HCT116 (cell line): ENCODE data around the gene ALKBH8. TPM values are rescaled to one million over a fixed set of nuclear protein-coding genes. Genes with fewer than 3 reads are reported as not detected.

Source experiments
- ATAC-seq: fragments of 200-7000 bp; cut with Tn5 transposase; 2 replicates; pipeline ENCODE4 v1.9.1; 2020; ENCODE audit warnings: mild to moderate bottlenecking, moderate library complexity
- BruUV-seq: library from RNA; stranded (reverse); fragments of 400-500 nt; replicated peaks from 2 replicates; lab custom pipeline; 2021; lab: Mats Ljungman, UMichigan
- CTCF ChIA-PET: fragments of 300-600 bp; sonication (Branson Sonifier 250); formaldehyde crosslinking; loops from one replicate; lab custom pipeline; 2021; ENCODE audit warnings: antibody characterized with exemption; lab: Charles Lee
- POLR2A ChIA-PET: fragments of 300-600, 350-600 bp; sonication (Branson Sonifier 250); formaldehyde crosslinking; loops from one replicate; lab custom pipeline; 2021; ENCODE audit warnings: antibody characterized with exemption; lab: Charles Lee
- RAD21 ChIA-PET, 2 experiments: fragments of 300-600 bp; sonication (Branson Sonifier 250); formaldehyde crosslinking; loops; one replicate each; lab custom pipeline; 2023; ENCODE audit warnings: low total read pairs in 2 of 2; ENCODE audit not compliant: uncharacterized antibody in 2 of 2, unreplicated experiment in 2 of 2, low non-redundant PET in 1 of 2; lab: Charles Lee
- DNase-seq: peaks from one replicate; pipeline ENCODE4 v3.0.0-alpha.2; 2010; ENCODE audit warnings: low read depth, low spot score
- H2AFZ ChIP-seq: fragments of 200-600 bp; shearing (Covaris generic), sonication (generic); 2 replicates; pipeline ENCODE4 v1.6.1; 2017; ENCODE audit warnings: low read depth, mixed run types, mixed read lengths, antibody characterized with exemption, low read length; ENCODE audit not compliant: poor library complexity, severe bottlenecking
- H3K27ac ChIP-seq: 2 replicates; pipeline ENCODE4 v1.5.1; 2012; ENCODE audit warnings: low read depth, low read length
- H3K27me3 ChIP-seq: fragments of 200-600 bp; sonication (generic); 2 replicates; pipeline ENCODE4 v1.6.1; 2016; ENCODE audit warnings: mixed run types, low read length, mixed read lengths; ENCODE audit not compliant: insufficient read depth
- H3K36me3 ChIP-seq, 2 experiments: fragments of 200-500 bp in 1 of 2; fragments of 200-600 bp in 1 of 2; sonication (Bioruptor generic) in 1 of 2; sonication (generic) in 1 of 2; 2 replicates each; pipeline versions ENCODE4 v1.5.1 to v1.6.1; 2014 to 2016; ENCODE audit warnings: low read length in 2 of 2, inconsistent platforms in 1 of 2, mixed read lengths in 1 of 2, mixed run types in 1 of 2; ENCODE audit not compliant: insufficient read depth in 2 of 2, control insufficient read depth in 1 of 2
- H3K4me1 ChIP-seq, 2 experiments: fragments of 200-600 bp in 1 of 2; sonication (generic) in 1 of 2; 2 replicates each; pipeline versions ENCODE4 v1.5.1 to v1.6.1; 2012 to 2017; ENCODE audit warnings: low read length in 2 of 2, inconsistent platforms in 1 of 2, mild to moderate bottlenecking in 1 of 2, mixed read lengths in 1 of 2, mixed run types in 1 of 2, moderate library complexity in 1 of 2; ENCODE audit not compliant: insufficient read depth in 2 of 2, control insufficient read depth in 1 of 2
- H3K4me2 ChIP-seq: fragments of 200-600 bp; sonication (generic); 2 replicates; pipeline ENCODE4 v1.6.1; 2017; ENCODE audit warnings: mixed run types, low read length, mixed read lengths
- H3K4me3 ChIP-seq, 2 experiments: fragments of 200-600 bp in 1 of 2; sonication (generic) in 1 of 2; replicated peaks in 1 of 2; 2 replicates each; pipeline ENCODE4 v1.5.1; 2011 to 2016; ENCODE audit warnings: low read length in 2 of 2, control low read depth in 1 of 2, low read depth in 1 of 2, mild to moderate bottlenecking in 1 of 2, mixed read lengths in 1 of 2, mixed run types in 1 of 2
- H3K79me2 ChIP-seq: fragments of 200-600 bp; sonication (generic); 2 replicates; pipeline ENCODE4 v1.6.1; 2017; ENCODE audit warnings: mild to moderate bottlenecking, mixed run types, low read length, moderate library complexity, mixed read lengths; ENCODE audit not compliant: insufficient read depth
- H3K9ac ChIP-seq: fragments of 200-600 bp; sonication (generic); 2 replicates; pipeline ENCODE4 v1.6.1; 2016; ENCODE audit warnings: low read length, mixed read lengths
- H3K9me2 ChIP-seq: fragments of 200-600 bp; sonication (generic), shearing (Covaris generic); 2 replicates; pipeline ENCODE4 v1.6.1; 2017; ENCODE audit warnings: mixed run types, mild to moderate bottlenecking, moderate library complexity; ENCODE audit not compliant: insufficient read depth
- H3K9me3 ChIP-seq, 2 experiments: fragments of 200-500 bp in 1 of 2; fragments of 200-600 bp in 1 of 2; sonication (Bioruptor generic) in 1 of 2; sonication (generic) in 1 of 2; 2 replicates each; pipeline ENCODE4 v1.6.1; 2014 to 2017; ENCODE audit warnings: low read length in 2 of 2, mixed read lengths in 2 of 2, inconsistent platforms in 1 of 2, low read depth in 1 of 2, mild to moderate bottlenecking in 1 of 2, mixed run types in 1 of 2, moderate library complexity in 1 of 2; ENCODE audit not compliant: control insufficient read depth in 1 of 2, insufficient read depth in 1 of 2
- H4K20me1 ChIP-seq: fragments of 200-600 bp; sonication (generic), shearing (Covaris generic); 2 replicates; pipeline ENCODE4 v1.6.1; 2017; ENCODE audit warnings: mixed run types, mild to moderate bottlenecking, moderate library complexity; ENCODE audit not compliant: insufficient read depth
- CBX3 ChIP-seq: IDR thresholded peaks from 2 replicates; pipeline ENCODE4 v1.6.1; 2012; ENCODE audit warnings: low read depth
- CEBPB ChIP-seq: IDR thresholded peaks from 2 replicates; pipeline ENCODE4 v1.6.1; 2012; ENCODE audit warnings: low read depth
- EGR1 ChIP-seq: IDR thresholded peaks from 2 replicates; pipeline ENCODE4 v1.6.1; 2012; ENCODE audit warnings: low read depth
- JUND ChIP-seq: IDR thresholded peaks from 2 replicates; pipeline ENCODE4 v1.6.1; 2012
- POLR2A ChIP-seq: IDR thresholded peaks from 2 replicates; pipeline ENCODE4 v1.7.0; 2011; ENCODE audit warnings: borderline replicate concordance; ENCODE audit not compliant: insufficient read depth, insufficient read length; ENCODE audit errors: extremely low read depth
- RAD21 ChIP-seq: IDR thresholded peaks from 2 replicates; pipeline ENCODE4 v1.6.1; 2012; ENCODE audit warnings: low read depth, mild to moderate bottlenecking
- SP1 ChIP-seq: IDR thresholded peaks from 2 replicates; pipeline ENCODE4 v1.6.1; 2012; ENCODE audit warnings: low read depth
- SRF ChIP-seq: IDR thresholded peaks from 2 replicates; pipeline ENCODE4 v1.6.1; 2012; ENCODE audit warnings: low read depth
- YY1 ChIP-seq: IDR thresholded peaks from 2 replicates; pipeline ENCODE4 v1.6.1; 2011; ENCODE audit warnings: low read length, low read depth, moderate library complexity, mild to moderate bottlenecking; ENCODE audit not compliant: insufficient replicate concordance; ENCODE audit errors: extremely low read depth
- intact Hi-C: fragments of 100-400 bp; cut with micrococcal nuclease; formaldehyde crosslinking; loops from 2 replicates; pipeline ENCODE4 v1.10.0; 2022
- total RNA-seq: library from RNA; stranded (reverse); gene quantifications from one replicate; pipeline ENCODE4 v1.2.1, GENCODE V29; 2021; ENCODE audit not compliant: unreplicated experiment
- TF ChIP-seq, protein P1 (sequence below): IDR thresholded peaks from 2 replicates; pipeline ENCODE4 v1.6.1; 2012
- TF ChIP-seq, protein P2 (sequence below): IDR thresholded peaks from 2 replicates; pipeline ENCODE4 v1.6.1; 2012; ENCODE audit warnings: low read depth
- TF ChIP-seq, protein P3 (sequence below), 3 experiments: fragments of 200-600 bp in 1 of 3; sonication (generic) in 1 of 3; IDR thresholded peaks in 2 of 3; conservative IDR thresholded peaks in 1 of 3; 2 replicates each; pipeline ENCODE4 v1.5.1; 2012 to 2017; ENCODE audit warnings: low read depth in 2 of 3, low read length in 2 of 3, antibody characterized with exemption in 1 of 3, borderline replicate concordance in 1 of 3, control low read depth in 1 of 3, mild to moderate bottlenecking in 1 of 3, mixed read lengths in 1 of 3, mixed run types in 1 of 3, moderate library complexity in 1 of 3; ENCODE audit not compliant: insufficient read depth in 1 of 3

ALKBH8 gene
- total RNA-seq, 1 experiment from 2014 or later: 11.6 TPM

DNA sequence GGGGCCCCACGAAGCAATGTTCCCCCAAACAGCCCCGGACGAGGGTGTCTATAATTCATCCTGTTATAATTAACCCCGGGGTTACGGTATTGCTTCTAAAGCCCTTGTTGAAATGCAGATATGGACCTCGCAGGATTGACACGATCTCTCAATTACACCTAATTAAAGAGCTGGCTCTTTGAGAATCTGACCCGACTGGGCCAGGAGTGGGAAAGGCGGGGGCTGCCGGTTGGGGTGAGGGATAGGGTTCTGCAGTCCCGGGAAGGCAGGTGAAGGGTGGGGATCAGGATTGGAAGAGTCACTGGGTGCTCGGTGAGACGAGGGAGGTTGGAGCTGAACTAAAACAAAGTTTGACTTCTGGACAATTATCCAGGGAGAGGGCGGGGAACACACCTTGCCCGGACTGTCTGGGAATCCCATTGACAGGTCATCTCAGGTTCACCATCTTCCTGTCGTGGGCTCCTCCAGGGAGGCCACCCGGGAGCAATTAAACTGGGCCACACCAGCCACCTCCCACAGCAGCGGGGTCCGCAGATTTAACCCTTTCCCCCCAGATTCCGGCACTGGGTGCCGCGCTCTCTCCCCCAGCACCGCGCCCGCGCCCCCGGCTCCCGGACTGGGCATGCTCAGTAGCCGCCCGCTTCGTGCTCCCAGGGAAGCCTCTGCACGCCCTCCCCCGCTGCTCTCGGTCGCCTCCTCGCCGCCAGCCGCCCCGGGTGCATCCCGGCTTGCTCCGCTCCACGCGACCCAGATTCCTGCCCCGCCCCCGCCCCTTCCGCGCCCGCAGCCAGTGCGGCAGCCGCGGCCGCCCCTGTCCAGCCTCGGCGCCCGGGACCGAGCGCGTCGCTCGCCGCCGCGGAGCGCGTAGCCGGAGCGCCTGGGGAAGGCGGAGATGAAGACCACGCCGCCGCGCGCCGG lies 25.2 kb upstream of the ALKBH8 start, which contains the start of gene ELMOD1:
Gene ELMOD1 (plus strand): TSS at position 688 of the 918 bp plus-strand sequence. CDS start 27,043 bp downstream, outside the sequence.
- Histone ChIP-seq H3K9ac (peak within 1 kb of the TSS; percentile 46), H3K9me2 (no peaks in the 10 kb centered on the region), H3K4me1 (peaks cover 0 to 5% of the 10 kb centered on the region in 2 experiments; a peak in 1 of 4 replicates), H3K79me2 (no peaks in the 10 kb centered on the region), H3K36me3 (no peaks in the 10 kb centered on the region), H4K20me1 (no peaks in the 10 kb centered on the region), H3K4me2 (peak within 1 kb of the TSS; percentile 76), H3K27ac (no peak within 1 kb of the TSS), H2AFZ (peak within 1 kb of the TSS; percentile 83), H3K9me3 (no peaks in the 10 kb centered on the region), H3K4me3 (peak within 1 kb of the TSS; percentile 49 to 61), H3K27me3 (no peaks in the 10 kb centered on the region)
- ATAC-seq (peak; percentile 91), DNase-seq (no peak)
- intact Hi-C loops: no loop called here
- BruUV-seq: no TSS peak
- RAD21 ChIA-PET: no interaction called here
- CTCF ChIA-PET: interaction anchor here (1.0 kb wide), 1 partner anchor 12 kb away, joined by 3 read pairs; no protein-coding TSS in a partner anchor
- POLR2A ChIA-PET: no interaction called here
- TF ChIP-seq, protein P1, sequence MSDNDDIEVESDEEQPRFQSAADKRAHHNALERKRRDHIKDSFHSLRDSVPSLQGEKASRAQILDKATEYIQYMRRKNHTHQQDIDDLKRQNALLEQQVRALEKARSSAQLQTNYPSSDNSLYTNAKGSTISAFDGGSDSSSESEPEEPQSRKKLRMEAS: peak; percentile 46; the same call in 1 of the 2 replicates
- TF ChIP-seq SRF (no peak), EGR1 (peak; percentile 33; the same call in 1 of the 2 replicates), YY1 (no peak)

DNA sequence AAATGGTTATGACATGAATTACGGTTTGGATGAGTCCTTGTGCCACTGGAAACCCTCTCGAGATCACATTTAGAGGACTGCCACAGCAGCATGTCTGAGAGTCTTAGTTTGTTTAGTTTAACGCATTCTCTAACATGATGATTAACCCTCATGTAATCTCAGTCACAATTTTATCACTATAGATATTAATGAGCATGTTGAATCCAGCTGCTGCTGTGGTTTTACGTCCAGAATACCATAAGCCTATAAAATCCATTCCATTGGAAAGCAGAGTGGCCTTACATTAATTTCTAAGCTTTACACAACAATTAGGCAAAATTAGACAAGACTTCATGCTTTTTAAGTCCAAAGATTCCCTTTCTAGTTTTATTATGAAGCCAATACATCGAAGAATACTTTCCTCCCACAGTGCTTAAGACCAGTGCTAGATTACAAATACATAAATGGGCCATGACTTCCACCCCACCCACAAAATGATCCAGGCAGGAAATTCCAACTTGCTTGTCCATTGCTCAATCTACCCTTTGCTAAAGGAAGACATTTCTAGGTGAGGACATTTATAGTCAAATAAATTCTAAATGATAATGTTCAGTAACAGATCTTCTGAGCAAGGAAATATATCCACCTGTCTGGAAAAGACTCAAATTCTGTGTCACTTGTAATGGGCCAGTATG lies 21.9 kb upstream of the ALKBH8 start:
- no peak overlapping the region for H3K27ac ChIP-seq
- no peak for ATAC-seq
- H3K9me2 ChIP-seq: no peaks in the 10 kb centered on the region
- H4K20me1 ChIP-seq: no peaks in the 10 kb centered on the region
- no peak overlapping the region for H3K9ac ChIP-seq
- ChIA-PET POLR2A (no interaction called here), CTCF (no interaction called here), RAD21 (no interaction called here)
- no TSS peak for BruUV-seq
- H3K4me3 ChIP-seq: no peak overlapping the region
- H3K9me3 ChIP-seq: no peaks in the 10 kb centered on the region
- H3K27me3 ChIP-seq: no peaks in the 10 kb centered on the region
- H3K79me2 ChIP-seq: no peaks in the 10 kb centered on the region
- no peak for DNase-seq
- peaks cover 0 to 9% of the 10 kb centered on the region in 2 experiments; a peak in 1 of 4 replicates for H3K4me1 ChIP-seq
- no peak overlapping the region for H2AFZ ChIP-seq
- no peak overlapping the region for H3K4me2 ChIP-seq
- intact Hi-C loops: no loop called here
- H3K36me3 ChIP-seq: no peaks in the 10 kb centered on the region
- no peak for TF ChIP-seq CEBPB
- no peak for TF ChIP-seq SP1
- TF ChIP-seq RAD21: no peak
- no peak for TF ChIP-seq EGR1
- TF ChIP-seq, protein P2, sequence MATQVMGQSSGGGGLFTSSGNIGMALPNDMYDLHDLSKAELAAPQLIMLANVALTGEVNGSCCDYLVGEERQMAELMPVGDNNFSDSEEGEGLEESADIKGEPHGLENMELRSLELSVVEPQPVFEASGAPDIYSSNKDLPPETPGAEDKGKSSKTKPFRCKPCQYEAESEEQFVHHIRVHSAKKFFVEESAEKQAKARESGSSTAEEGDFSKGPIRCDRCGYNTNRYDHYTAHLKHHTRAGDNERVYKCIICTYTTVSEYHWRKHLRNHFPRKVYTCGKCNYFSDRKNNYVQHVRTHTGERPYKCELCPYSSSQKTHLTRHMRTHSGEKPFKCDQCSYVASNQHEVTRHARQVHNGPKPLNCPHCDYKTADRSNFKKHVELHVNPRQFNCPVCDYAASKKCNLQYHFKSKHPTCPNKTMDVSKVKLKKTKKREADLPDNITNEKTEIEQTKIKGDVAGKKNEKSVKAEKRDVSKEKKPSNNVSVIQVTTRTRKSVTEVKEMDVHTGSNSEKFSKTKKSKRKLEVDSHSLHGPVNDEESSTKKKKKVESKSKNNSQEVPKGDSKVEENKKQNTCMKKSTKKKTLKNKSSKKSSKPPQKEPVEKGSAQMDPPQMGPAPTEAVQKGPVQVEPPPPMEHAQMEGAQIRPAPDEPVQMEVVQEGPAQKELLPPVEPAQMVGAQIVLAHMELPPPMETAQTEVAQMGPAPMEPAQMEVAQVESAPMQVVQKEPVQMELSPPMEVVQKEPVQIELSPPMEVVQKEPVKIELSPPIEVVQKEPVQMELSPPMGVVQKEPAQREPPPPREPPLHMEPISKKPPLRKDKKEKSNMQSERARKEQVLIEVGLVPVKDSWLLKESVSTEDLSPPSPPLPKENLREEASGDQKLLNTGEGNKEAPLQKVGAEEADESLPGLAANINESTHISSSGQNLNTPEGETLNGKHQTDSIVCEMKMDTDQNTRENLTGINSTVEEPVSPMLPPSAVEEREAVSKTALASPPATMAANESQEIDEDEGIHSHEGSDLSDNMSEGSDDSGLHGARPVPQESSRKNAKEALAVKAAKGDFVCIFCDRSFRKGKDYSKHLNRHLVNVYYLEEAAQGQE: no peak
- no peak for TF ChIP-seq CBX3
- TF ChIP-seq JUND: no peak
- TF ChIP-seq, protein P3, sequence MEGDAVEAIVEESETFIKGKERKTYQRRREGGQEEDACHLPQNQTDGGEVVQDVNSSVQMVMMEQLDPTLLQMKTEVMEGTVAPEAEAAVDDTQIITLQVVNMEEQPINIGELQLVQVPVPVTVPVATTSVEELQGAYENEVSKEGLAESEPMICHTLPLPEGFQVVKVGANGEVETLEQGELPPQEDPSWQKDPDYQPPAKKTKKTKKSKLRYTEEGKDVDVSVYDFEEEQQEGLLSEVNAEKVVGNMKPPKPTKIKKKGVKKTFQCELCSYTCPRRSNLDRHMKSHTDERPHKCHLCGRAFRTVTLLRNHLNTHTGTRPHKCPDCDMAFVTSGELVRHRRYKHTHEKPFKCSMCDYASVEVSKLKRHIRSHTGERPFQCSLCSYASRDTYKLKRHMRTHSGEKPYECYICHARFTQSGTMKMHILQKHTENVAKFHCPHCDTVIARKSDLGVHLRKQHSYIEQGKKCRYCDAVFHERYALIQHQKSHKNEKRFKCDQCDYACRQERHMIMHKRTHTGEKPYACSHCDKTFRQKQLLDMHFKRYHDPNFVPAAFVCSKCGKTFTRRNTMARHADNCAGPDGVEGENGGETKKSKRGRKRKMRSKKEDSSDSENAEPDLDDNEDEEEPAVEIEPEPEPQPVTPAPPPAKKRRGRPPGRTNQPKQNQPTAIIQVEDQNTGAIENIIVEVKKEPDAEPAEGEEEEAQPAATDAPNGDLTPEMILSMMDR (IDR thresholded peaks at IDR 0.05 in 2 of 3, conservative IDR thresholded peaks at IDR 0.05 in 1 of 3; ENCODE audit: borderline replicate concordance in 1 of 3, insufficient read depth in 1 of 3, low read depth in 2 of 3, low read length in 2 of 3): no peak
- no peak for TF ChIP-seq POLR2A
